ENCODE results near the gene ASB10. TPM values are rescaled to one million over a fixed set of nuclear protein-coding genes. Genes with fewer than 3 reads are reported as not detected.

Gene ASB10
- total and polyA plus RNA-seq, 2 of the 4 experiments (the other 2 are of a cell fraction): not detected

- TF ChIP-seq NFE2L2 (IDR thresholded peaks at IDR 0.05; ENCODE audit: low read depth, low read length) (no peak), POLR2A (IDR thresholded peaks at IDR 0.05; ENCODE audit: low read depth, low read length) (no peak)
These were observed 57.7 kb downstream of the ASB10 start (continued) for GRCh38 chr7:151129117-151129959.

GRCh38 chr7:151128716-151129115, 58.3 kb downstream of the ASB10 start:
- no peaks in the 10 kb centered on the region for H3K4me1 ChIP-seq (ENCODE audit: control insufficient read depth, insufficient read depth, low read length)
- no peak overlapping the region for H2AK9ac ChIP-seq (replicated peaks; ENCODE audit: low read depth, low read length, poor library complexity)
- no peak overlapping the region for H3K4me3 ChIP-seq (ENCODE audit: insufficient read depth, low read depth, low read length)
- H2BK20ac ChIP-seq (ENCODE audit: low read depth, low read length): no peak overlapping the region
- H4K91ac ChIP-seq (ENCODE audit: insufficient read depth, low read depth, low read length): no peak overlapping the region
- no peak overlapping the region for H3K9ac ChIP-seq (ENCODE audit: low read depth, low read length)
- no peak overlapping the region for H3K27ac ChIP-seq (ENCODE audit: insufficient read depth, low read length)
- ChIA-PET POLR2A (ENCODE audit: unreplicated experiment) (no interaction called here), CTCF (no interaction called here)
- H3K36me3 ChIP-seq (ENCODE audit: control insufficient read depth, insufficient read depth, low read length): peaks cover 73% of the 10 kb centered on the region
- H3K23ac ChIP-seq (ENCODE audit: low read depth, low read length): no peak overlapping the region
- H3K56ac ChIP-seq (ENCODE audit: extremely low read depth, insufficient read depth, low read length): no peak overlapping the region
- dilution Hi-C loops (cut with HindIII; ENCODE audit: low sequenced_read_pairs, unreplicated experiment): no loop called here
- no peak overlapping the region for H2AFZ ChIP-seq (replicated peaks; ENCODE audit: low read length, poor library complexity)
- H3K14ac ChIP-seq (replicated peaks; ENCODE audit: low read depth, low read length): no peak overlapping the region
- H3K79me1 ChIP-seq (ENCODE audit: low read depth in 1 of 2, low read length in 2 of 2): peaks cover 0 to 28% of the 10 kb centered on the region in 2 experiments; a peak in 3 of 4 replicates
- no TSS peak for BruUV-seq (replicated peaks)
- no peak for DNase-seq
- no peak overlapping the region for H2BK5ac ChIP-seq (ENCODE audit: low read depth, low read length, poor library complexity, severe bottlenecking)
- no peak overlapping the region for H4K5ac ChIP-seq (ENCODE audit: low read depth, low read length)
- no peak for ATAC-seq (ENCODE audit: low read depth)
- no peak overlapping the region for H2AK5ac ChIP-seq (ENCODE audit: low read depth, low read length)
- H3K18ac ChIP-seq (ENCODE audit: low read depth, low read length): no peak overlapping the region
- no peak overlapping the region for H2BK120ac ChIP-seq (ENCODE audit: low read depth, low read length)
- H4K8ac ChIP-seq (ENCODE audit: low read depth in 2 of 2, low read length in 2 of 2): no peak overlapping the region
- no CpG with 5 or more reads among the region's 8 CpGs for WGBS, 2 experiments (ENCODE audit: extremely low coverage in 2 of 2, insufficient read length in 1 of 2)
- no peak overlapping the region for H3K4me2 ChIP-seq (ENCODE audit: low read depth, low read length)
- H3K9me3 ChIP-seq (ENCODE audit: control insufficient read depth, insufficient read depth, low read length): no peaks in the 10 kb centered on the region
- in situ Hi-C loops (cut with MboI; ENCODE audit: low sequenced_read_pairs): loop anchor here (5.0 to 10.0 kb wide), 2 partner anchors 44 to 176 kb away; no protein-coding TSS in a partner anchor
- no peak overlapping the region for H3K4ac ChIP-seq (ENCODE audit: low read depth, low read length)
- H2BK15ac ChIP-seq (ENCODE audit: low read depth, low read length): no peak overlapping the region
- no peaks in the 10 kb centered on the region for H3K9me1 ChIP-seq (ENCODE audit: insufficient read depth, low read length)
- peaks cover 32% of the 10 kb centered on the region for H4K20me1 ChIP-seq (ENCODE audit: insufficient read depth, low read length)
- H3K27me3 ChIP-seq (ENCODE audit: control insufficient read depth, insufficient read depth, low read length): no peaks in the 10 kb centered on the region
- intact Hi-C loops (cut with micrococcal nuclease): no loop called here
- TF ChIP-seq BHLHE40 (IDR thresholded peaks at IDR 0.05; ENCODE audit: low read depth, low read length) (no peak), MAFK (IDR thresholded peaks at IDR 0.05; ENCODE audit: low read depth, low read length) (no peak), RAD21 (IDR thresholded peaks at IDR 0.05; ENCODE audit: low read length) (no peak), CHD1 (IDR thresholded peaks at IDR 0.05; ENCODE audit: low read depth, low read length) (no peak), USF2 (IDR thresholded peaks at IDR 0.05; ENCODE audit: low read depth, low read length) (no peak), FOS (IDR thresholded peaks at IDR 0.05; ENCODE audit: low read depth, low read length) (no peak), POLR2A (IDR thresholded peaks at IDR 0.05; ENCODE audit: low read depth, low read length) (no peak), MAZ (IDR thresholded peaks at IDR 0.05; ENCODE audit: borderline replicate concordance, low read depth, low read length) (no peak)

Measured in IMR-90 (cell line).